ENCODE results near the gene SASH1.

SASH1 gene

DNA sequence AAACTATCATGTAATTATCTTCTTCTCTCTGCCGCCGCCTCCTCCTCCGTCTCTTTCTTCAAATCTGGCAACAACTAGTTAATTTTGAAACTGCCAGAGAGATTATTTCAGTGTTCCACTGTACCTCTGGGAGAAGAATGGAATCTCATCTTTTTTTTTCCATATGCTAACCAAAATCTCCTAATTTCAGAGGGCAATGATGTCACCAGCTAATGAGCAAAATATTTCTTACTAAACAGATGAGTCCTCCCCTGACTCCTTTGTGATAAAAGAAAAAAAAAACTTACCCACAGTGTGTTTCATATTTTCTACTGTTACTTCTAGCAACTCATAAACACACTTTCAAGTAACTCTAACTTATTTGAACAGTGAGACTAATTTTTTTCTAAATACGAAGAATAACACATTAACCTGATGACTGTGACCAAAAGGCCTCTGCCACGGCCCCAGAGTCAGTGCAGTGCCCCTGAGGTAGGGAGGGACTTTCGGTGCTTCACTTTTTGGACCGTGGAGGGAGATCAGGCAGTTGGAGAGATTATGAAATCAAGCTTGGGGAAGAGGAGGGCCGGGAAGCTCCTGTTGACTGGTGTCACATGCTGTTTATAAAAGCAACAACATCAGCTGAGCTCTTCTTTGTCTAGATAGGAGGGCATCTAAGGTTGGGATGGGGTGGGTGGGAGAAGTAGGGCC is 159.6 kb downstream of the SASH1 start:
- peak; percentile 85 for DNase-seq

DNA sequence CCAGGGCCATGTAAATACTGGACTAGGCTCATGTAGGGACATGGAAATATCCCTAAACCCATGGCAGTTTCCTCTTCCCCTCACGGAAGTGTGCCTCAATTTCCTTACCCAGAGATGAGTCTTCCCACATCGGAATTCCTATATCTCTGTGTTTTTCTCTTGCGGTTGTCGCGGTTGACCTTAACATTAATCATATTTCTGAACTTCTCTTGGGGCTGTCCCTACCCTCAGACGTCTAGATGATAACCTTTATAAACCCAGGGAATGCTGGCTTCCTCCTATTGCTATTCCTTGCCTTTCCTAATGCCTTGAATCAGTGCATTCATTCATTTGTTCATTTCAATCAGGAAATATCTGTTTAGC is 160.1 kb downstream of the SASH1 start:
- no peak for DNase-seq

DNA sequence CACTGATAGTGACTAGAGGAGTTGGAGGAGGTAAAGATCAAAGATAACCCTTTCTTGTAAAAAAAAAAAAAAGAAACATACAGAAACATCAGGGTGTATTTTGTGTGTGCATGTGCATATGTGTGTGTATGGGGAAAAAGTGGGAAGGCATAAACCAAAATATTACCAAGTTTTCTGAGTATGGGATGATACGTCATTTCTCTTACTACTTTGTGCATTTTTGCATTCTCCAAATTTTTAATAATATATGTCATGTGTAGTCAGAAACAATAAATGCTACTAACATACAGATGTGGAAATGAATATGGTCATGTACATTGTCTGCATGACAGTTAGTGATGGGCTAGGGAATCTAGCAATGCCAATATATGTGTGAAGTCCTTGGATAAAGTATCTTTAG is 161.1 kb downstream of the SASH1 start:
- peak; percentile 50 for DNase-seq

DNA sequence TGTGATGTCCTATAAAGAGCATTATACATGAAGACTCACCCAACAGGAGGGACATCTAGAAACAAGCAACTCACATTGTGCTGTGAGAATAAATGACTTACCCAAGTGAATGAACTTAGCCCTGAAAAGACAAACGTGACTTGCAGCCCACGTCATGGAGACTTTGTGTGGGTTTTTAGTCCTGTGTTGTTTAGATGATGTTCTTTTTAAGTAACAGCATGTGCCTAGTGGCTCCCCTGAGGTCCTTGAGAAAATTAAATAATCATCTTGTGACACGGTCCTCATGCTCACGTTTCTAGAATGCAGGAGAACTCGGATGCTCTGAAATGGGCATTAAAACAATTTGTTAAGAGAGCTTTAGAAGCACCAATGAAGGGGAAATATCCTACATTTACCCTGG is 165.1 kb downstream of the SASH1 start:
- DNase-seq, result peak; percentile 52

DNA sequence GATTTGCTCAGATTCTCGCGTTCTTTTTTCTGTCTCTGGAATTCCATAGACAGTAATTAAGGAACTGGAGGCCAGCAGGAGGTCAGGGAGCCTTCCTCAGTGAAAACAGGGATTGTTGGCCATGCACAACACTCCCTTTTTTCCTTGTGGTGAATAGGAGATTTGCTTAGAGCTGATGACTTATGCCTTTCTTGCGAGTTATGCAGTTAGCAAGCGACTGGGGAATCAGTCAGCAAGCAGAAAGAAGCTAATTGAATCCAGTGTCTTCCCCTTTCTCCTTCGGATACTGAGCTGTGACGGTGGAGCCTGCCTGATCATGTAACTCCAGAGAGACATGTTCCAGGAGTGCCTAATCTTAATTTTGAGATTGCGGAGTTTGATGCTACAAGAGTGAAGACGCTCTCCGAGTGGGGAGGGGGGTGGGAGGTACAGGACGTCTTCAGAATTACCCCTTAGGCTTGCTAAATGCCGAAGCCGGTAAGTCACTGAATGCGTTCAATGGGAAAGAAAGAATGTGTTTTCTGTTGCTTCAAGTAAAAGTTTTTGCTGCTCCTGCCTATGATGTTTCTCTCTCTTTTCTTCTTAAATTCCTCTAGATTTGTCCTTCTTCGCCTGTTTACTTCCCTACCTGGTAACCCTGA is 165.9 kb downstream of the SASH1 start:
- DNase-seq, result peak; percentile 92

DNA sequence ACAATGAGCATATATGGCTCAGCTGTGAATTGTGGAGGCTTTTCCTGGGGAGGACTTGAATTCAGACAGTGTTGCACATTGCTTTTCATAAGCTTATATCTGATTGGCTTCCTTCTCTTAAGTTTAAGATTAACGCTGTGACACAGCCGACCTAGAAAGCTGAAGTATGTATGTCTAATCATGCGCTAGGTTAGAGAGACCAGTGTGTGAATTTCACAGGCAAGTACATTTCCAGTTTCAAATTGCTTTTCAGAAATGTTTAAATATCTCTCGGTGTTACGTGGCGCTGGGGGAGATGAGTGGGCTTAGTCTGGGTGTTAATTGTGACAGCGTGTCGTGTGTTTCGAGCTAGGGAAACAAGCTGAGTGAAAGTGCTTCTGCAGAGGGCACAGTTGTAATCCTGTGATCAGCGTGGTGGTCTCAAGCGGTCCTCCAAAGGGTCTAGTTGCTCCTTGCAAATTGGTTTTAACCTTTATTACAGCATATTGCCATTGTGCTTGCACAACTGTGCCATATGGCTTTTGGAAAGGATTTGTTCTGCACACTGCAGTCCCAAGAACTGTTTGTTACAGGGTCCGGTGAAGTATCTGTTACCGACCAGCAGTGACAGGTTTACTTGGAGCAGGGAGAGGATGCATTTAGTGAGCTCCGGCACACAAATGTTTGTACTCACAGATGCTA is 166.6 kb downstream of the SASH1 start:
- DNase-seq, result peak; percentile 73

DNA sequence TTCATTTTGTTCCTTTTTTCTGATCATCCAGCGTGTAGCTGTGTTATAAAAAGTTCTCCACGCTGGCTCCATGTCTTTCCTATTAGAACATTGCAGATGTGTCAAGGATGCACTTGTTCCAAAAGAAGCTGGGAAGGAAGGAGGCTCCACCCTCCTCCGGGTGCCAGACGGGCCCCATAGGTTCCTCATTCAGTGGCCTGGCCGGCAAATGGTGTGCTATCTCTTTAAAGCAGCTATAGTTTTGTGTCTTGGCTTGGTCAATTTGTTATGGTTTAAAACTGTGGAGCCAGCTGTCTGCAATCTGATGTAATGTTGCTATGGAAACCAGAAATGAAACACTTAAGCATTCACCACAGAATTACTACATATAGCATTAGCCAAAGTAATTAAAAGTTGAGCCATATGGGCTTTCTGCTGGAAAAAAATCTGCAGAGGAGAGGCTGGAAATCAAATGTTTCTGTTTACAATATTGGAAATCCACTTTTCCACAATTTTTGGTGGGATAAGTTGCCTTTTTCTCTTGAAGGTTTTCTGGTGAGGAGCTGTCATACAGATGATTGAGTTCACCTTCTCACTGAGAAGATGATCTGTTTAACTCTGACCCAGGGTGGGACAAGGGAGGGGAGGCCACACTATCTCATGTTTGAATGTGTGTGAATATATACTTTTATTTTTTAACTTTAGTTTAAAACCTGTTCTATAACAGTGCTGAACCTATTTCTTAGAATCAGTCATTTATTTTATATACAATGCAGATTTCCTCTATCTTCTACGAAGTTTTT is 167.4 kb downstream of the SASH1 start:
- peak; percentile 98 for DNase-seq

DNA sequence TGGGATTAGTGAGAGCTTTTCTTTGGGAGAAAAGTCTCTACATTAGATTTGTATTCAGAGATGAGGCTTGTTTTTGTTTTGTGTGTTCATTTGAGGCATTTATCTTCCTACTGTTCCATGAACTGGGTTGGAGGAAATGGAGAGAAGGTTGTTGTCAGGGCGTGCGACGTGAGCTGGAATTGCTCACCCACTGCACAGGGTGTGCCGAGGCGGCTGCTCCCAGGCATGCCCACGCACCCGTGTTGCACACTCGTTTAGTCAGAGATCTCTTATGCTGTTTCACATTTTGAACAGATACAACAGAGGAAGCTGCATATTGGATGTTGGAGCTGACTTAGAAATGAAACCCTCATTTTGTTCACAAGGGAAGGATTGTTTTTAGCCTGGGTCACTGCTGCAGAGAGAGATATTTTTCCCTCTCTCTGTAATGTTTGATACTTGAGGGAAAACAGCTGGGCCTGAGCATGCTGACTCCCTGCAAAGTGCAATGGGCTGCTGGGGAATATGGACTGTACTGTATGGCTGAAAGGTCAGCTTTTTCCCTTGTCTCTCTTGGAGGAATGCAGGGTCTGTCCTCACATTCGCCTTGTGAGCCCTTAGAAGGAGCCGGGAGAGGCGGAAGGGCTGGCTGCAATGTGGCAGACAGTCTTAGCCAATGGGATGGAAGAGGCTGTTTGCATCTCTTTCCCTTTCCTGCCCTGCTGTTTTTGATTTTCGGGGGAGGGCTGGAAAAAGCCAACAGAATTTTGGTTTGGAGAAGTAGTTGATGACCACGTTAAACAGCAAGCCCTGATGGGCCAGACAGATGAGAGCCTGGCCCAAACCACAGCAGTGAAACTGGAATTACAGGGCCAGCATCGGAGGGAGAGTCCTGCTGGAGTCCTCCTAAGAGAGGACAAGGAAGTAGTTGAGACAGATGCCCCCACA is 170.8 kb downstream of the SASH1 start:
- DNase-seq, result peak; percentile 77

DNA sequence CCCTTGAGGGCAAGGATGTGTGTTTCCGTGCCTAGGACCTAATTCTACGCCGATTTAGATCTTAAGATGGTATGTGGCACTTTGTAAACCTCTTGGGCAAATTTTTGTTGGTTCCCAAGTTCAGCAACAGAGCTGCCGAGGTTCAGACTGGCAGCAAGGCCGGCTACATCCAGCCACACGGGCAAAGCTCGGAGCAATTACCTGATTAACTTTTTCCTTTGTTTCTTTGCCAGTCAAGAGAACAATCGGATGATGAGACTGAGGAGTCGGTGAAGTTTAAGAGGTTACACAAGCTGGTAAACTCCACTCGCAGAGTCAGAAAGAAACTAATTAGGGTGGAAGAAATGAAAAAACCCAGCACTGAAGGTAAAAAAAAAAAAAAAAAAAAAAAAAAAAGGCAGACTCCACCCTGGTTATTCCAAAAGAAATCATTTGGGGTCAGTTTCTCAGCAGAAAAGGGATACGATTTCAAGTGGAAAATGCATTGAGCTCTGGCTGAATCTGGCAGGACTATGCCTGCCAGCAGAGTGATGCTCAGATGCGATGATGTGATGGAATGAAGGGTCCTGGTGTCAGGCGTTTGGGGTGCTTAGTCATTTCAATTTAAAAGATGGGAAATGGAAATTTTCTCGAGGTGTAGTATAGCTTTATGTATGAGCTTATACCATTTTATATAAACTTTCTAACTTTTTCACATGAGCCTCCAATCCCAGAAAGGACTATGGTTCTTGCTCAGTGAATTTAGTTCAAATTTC is 171.6 kb downstream of the SASH1 start:
- peak; percentile 64 for DNase-seq

DNA sequence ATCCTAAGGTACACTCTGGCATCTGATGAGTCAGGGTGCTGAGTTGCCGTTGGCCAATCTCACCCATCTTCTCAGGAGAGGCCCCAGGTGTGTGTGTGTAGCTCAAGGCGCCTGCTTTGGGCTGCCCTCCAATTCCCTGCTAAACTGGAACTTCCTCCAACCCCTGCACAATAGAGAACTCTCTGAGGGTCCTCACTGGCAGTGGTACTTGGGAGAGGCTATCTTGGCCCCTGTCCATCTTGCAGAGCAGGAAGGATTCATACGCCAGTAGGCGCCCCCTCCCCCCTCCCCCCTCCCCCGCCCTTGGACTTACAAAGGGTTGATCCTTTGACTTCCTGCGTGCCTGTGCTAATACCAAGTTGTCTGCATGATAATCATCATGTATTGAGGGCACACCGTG is 173.6 kb downstream of the SASH1 start:
- DNase-seq, result no peak

DNA sequence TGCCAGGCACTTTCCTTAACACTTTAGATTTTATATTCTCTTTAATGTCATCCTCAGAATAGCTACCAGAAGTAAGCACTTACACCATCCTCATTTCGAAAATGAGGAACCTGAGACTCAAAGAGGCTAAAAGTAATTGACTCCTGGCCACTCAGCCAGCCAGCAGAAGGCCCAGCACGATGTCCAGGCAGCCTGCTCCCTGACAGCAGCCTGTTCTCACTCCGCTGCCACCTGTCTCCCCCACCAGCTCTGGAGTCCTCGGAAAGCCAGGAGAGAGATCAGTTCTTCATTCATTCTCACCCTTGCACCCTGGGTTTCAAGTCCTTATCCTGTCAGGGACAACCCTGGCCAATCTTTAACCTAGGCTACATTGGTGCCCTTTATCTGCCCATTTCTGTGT is 174.0 kb downstream of the SASH1 start:
- no peak for DNase-seq

DNA sequence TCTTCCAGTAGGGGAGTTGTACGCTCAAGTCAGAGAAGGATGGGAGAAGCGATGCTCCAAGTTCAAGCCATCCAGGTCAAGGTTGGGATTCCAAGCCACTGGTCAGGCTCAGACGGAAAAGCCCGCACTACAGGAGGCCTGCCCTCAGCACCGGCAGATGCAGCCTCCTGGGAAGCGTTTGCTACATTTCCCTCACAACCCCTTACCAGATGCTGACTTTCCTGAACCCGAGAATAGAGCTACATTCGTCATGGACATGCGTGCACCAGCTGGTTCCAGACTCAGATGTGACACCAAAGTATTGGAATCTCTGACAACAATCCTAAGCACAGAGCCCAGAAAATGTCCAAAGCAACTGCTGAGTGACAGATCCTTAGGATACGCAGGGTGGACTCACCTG is 174.8 kb downstream of the SASH1 start:
- peak; percentile 45 for DNase-seq

DNA sequence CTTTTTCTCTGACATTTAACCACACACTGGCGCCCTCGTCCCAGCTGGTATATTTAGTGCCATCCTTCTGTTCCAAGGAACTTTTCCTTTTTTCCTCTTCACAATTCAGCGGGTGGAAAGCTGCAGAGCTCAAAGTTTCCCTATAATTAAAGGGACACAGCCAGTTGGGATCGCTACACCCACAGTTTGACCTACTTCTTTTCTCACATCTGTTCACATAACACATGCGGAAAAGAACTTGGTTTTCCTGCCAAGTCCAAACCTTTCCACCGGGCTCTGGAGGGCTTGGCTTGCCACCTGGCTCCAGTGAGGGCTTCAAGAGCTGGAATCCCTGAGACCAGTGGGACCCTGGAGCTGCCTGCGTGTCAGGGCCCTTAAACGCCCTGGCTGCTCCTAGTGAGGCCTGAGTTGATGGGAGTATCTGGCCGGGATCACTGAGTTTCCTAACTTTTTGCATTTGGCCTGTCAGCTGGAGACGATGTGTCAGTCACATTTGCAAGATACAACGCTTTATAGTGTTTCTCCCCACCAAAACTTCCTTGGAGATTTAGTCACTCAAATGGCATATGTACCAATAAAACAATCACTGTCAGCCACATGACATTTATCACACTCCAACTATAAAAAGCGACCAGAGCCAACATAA is 176.0 kb downstream of the SASH1 start:
- peak; percentile 36 for DNase-seq

DNA sequence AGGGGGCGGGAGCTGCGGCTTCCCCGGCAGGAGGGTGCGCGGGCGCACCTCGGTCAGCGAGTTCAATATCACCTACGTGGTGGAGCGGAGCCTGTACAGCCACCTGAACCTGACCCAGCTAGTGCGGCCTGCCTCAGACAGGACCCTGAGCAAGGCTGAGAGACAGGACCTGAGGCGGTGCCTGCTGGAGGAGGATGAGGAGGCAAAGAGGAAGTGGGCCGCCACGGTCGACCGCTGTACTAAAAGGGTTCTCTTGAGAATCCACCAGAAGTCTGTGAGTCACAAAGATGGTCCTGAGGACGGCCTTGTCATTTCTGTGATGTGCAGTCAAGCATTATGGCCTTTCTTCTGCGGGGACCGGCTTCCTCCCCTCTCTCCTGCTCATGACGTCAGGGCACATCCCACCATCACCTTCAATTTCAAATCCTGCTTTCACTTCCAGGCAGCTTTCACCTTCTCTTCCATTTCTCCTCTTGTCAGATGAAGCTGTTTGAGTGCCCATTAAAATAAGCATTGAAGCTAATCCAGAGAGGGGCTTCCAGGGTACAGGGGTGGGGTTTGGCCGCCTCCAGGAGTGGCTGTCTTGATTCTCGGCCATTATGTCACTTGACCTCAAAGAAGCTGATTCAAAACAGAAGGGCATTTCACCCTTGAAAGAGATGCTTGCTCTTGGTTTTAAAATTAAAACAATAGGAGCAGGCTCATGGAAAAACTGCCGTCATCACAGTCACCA is 177.6 kb downstream of the SASH1 start:
- no peak for DNase-seq

DNA sequence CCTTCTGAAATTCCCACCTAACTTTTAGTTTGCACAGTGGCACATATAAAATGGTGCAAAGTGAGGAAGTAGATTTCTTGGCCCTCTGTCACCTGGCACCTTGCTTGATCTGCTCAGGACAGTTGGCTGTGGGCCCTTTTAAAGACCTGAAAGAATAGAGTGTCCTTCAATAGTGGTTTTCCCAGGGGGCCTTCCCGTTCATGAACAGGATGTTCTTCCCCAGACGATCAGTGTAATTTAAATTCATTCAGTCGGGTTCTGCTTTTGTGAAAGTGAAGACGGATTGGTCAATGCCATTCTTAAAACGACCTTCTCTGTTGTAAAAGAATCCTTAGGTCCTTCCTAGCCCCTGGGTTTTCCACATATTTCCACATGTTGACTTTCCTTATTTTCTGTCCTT is 178.5 kb downstream of the SASH1 start:
- DNase-seq, result no peak

DNA sequence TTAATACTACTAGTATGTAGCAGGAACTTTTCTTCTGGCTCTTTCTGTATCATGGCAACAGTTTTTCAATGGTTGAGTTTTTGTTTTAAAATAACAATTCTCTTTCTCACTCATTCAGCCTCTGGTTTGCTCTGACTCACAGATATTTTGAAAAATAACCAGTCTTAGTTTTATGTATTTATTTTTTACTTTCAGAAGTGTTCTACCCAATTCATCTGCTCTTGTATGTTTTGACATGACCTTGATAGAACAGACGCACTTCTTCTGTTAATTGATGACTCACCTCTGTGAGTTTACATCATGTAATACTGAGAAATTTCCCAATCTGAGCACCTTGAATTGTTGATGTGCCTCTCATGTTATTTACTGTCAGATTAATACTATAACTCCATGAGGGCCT is 178.9 kb downstream of the SASH1 start:
- peak; percentile 65 for DNase-seq

DNA sequence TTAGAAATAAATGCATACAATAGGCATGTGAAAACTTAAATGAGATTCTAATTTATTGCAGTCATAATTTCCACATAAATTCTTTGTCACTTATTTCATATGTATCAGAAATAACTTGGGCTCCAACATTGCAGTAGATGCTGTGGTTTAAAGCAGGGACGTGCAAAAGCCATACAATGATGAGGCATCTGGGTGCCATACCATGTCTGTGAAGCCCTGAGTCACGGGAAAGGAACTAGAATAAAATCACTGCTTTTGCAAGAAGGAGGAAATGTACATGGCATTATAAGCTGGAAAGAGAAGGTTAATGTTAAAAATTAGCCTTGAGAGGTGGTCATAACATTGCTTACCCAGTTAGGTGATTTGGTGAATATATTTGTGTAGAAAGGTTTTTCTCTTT is 180.4 kb downstream of the SASH1 start:
- DNase-seq, result peak; percentile 98

DNA sequence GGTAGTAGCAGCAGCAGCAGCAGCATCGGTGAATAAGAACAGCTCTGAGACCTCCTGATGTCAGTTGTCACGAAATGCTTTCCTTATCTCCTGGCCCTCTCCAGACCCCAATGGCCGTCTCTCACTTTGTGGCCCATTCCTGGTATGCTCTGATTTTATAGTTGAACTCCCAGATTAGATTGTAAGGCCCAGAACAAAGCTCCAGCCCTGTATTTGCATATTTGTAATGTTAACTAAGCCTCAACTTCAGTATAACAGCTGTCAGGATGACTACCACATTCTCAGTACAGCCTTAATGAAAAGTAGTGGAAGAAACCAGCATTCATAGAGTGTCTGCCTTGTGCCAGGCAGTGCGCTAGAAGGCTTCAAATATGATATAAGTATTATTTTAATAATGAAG is 180.9 kb downstream of the SASH1 start:
- peak; percentile 57 for DNase-seq

DNA sequence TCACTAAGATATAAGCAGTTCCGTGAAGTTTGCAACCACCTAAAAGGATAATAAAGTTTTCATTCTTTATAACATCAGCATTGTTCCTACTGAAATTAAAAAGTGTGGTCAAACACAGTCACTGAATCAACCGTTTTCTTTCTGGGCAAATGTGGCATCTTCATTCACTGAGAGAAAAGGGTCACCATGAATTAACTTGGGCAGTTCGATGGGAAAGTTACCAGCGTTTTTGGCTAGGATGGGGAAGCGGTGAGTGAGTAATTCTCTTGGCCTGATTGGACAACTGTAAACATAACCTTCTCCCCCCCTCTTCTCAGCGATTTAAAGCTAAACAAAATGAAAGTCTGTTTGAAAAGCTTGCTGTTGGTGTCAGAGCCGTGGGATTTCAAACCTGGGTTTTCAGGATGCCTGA is 181.8 kb downstream of the SASH1 start:
- peak; percentile 74 for DNase-seq

DNA sequence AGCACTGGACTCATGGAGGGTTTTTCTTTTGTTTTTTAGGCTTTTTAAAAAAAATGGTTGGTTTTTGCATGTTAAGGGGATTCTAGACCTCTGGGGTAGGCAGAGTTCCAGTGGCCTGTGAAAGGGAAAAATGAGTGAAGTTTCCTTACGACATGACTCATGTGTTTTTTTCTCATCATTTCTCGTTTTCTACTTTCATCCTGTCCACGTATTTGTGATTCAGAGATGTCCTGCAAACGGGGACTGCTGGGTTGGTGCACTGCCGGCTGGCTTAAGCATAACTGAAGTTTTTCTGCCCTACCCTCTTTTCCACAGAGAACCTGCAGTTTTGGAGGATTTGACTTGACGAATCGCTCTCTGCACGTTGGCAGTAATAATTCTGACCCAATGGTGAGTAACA is 182.3 kb downstream of the SASH1 start:
- peak; percentile 91 for DNase-seq

Data from fibroblast of skin of right biceps (primary cell).